Mucosa of rectum (tissue), 2 donors: ENCODE data around the gene AGAP2.

ENCODE experiments used
- H3K27ac ChIP-seq, 2 donors: one replicate each; pipeline ENCODE4 v1.7.0; 2013; ENCODE audit warnings: inconsistent platforms in 2 of 2, low read depth in 2 of 2, low read length in 2 of 2
- H3K27me3 ChIP-seq, 2 donors: one replicate each; pipeline ENCODE4 v1.7.0; 2013; ENCODE audit warnings: low read length in 2 of 2; ENCODE audit not compliant: control insufficient read depth in 2 of 2, insufficient read depth in 2 of 2
- H3K36me3 ChIP-seq, 2 donors: one replicate each; pipeline ENCODE4 v1.7.0; 2013; ENCODE audit warnings: low read length in 2 of 2; ENCODE audit not compliant: control insufficient read depth in 2 of 2, insufficient read depth in 2 of 2
- H3K4me1 ChIP-seq, 2 donors: one replicate each; pipeline ENCODE4 v1.7.0; 2013; ENCODE audit warnings: low read length in 2 of 2, mild to moderate bottlenecking in 1 of 2; ENCODE audit not compliant: control insufficient read depth in 2 of 2, insufficient read depth in 2 of 2
- H3K4me3 ChIP-seq, 2 donors: one replicate each; pipeline ENCODE4 v1.7.0; 2013; ENCODE audit warnings: low read length in 2 of 2
- H3K9ac ChIP-seq, 2 donors: one replicate each; pipeline ENCODE4 v1.7.0; 2013; ENCODE audit warnings: low read length in 2 of 2, low read depth in 1 of 2, mild to moderate bottlenecking in 1 of 2
- H3K9me3 ChIP-seq, 2 donors: one replicate each; pipeline ENCODE4 v1.7.0; 2013; ENCODE audit warnings: low read length in 2 of 2; ENCODE audit not compliant: control insufficient read depth in 2 of 2
- donor health status: healthy.
- donor health status: Normal muscosa, but diverticular disease.

AGAP2 gene

DNA sequence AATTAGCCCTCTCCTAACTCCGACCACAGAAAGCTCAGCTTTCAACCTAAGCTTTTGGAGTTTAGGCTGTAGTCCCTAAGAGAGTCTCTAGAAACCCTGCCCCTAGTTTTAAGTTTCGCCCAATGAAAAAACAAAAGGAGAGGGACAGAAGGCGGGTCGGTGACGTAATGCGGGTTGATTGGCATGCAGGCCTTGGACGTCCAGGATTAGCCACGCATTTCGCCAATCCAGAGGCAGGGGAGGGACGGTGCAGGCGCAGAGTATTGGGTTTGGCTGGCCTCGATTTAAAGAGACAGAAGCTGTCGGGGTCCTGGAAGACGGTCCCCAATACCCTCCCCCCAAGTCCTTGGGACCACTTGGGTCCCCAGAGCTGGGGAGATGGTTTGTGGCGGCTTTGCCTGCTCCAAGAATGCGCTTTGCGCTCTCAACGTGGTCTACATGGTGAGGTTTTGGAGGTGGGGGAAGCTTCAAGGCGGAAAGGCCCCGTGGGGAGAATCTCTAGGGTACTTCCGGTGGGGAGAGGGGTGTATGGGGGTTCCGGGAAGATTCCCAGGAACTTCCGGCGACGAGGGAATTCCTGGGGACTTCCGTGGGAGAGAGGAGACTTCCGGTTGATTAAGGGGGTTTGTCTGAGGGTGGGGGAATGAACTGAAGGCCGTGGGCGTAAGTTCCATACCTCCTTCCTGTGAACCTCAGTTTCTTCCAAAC lies 6.4 kb upstream of the AGAP2 start, which contains the start of gene TSPAN31:
TSS of gene TSPAN31 (plus strand) at position 263 of the 708 bp plus-strand sequence. CDS start at position 379, 116 bp downstream.
- H3K27ac ChIP-seq = peak within 1 kb of the TSS; percentile 91 to 93
- peak within 1 kb of the TSS; percentile 81 to 98 for H3K4me3 ChIP-seq
- peaks cover 0 to 17% of the 10 kb centered on the region in 2 donors for H3K27me3 ChIP-seq
- H3K9me3 ChIP-seq = no peaks in the 10 kb centered on the region
- peaks cover 14 to 16% of the 10 kb centered on the region in 2 donors for H3K4me1 ChIP-seq
- H3K9ac ChIP-seq = peak within 1 kb of the TSS; percentile 92 to 100
- H3K36me3 ChIP-seq = peaks cover 20 to 26% of the 10 kb centered on the region in 2 donors

DNA sequence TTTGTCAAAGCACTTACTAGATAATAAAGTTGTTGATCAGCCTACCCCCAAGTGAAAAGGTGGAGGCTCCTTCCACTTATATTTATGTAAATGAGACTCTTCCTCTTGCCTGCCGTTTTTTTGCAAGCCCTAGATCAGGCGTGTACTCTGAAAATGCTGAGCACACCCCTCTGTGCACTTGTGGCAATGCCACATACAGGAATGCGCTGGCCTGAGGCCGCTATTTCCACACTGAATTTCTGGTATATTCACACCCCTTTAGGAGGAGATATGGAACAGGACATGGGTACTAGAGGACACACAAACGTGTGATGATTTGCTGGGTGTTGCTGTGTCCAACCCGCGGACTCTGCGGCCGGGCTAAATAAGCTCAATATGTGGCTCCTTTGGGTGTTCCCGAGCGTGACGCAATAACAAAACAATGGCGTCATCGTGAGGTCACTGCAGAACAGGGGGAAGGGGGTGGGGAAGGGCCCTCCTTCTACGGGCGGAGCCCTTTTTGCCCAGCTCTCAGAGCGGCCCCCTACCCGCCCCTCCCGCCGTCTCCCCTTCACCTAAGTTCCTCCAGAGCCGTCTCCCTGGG lies 5.7 kb upstream of the AGAP2 start:
- no peaks in the 10 kb centered on the region for H3K9me3 ChIP-seq
- H3K9ac ChIP-seq = peak overlapping the region; percentile 92 to 100
- H3K4me3 ChIP-seq = peak overlapping the region; percentile 81 to 98
- peaks cover 19 to 20% of the 10 kb centered on the region in 2 donors for H3K36me3 ChIP-seq
- H3K4me1 ChIP-seq = peaks cover 14 to 16% of the 10 kb centered on the region in 2 donors
- H3K27me3 ChIP-seq = peaks cover 3 to 23% of the 10 kb centered on the region in 2 donors
- H3K27ac ChIP-seq = peak overlapping the region; percentile 91 to 93

DNA sequence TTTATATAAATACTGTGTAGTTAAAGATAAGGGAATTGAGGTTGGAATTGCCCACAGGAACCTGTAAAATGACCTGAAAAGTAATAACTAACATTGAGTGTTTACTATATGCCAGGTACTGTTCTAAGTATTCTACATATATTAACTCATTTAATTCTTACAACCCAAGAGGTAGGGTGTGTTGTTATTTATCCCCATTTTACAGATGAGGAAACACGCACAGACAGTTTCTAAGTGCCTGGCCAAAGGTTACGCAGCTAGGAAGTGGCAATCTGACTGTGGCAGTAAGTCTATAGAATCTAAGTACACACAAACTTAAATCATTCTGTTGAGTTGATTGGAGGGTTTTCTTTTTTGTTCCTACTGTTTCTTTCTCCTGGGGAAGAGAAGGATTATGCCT lies 5.2 kb upstream of the AGAP2 start:
- Histone ChIP-seq H3K36me3 (peaks cover 14 to 15% of the 10 kb centered on the region in 2 donors), H3K27me3 (peaks cover 6 to 28% of the 10 kb centered on the region in 2 donors), H3K9ac (no peak overlapping the region), H3K9me3 (no peaks in the 10 kb centered on the region), H3K27ac (no peak overlapping the region), H3K4me1 (peaks cover 14 to 16% of the 10 kb centered on the region in 2 donors), H3K4me3 (peak overlapping the region in 1 of 2 donors; percentile 98)

DNA sequence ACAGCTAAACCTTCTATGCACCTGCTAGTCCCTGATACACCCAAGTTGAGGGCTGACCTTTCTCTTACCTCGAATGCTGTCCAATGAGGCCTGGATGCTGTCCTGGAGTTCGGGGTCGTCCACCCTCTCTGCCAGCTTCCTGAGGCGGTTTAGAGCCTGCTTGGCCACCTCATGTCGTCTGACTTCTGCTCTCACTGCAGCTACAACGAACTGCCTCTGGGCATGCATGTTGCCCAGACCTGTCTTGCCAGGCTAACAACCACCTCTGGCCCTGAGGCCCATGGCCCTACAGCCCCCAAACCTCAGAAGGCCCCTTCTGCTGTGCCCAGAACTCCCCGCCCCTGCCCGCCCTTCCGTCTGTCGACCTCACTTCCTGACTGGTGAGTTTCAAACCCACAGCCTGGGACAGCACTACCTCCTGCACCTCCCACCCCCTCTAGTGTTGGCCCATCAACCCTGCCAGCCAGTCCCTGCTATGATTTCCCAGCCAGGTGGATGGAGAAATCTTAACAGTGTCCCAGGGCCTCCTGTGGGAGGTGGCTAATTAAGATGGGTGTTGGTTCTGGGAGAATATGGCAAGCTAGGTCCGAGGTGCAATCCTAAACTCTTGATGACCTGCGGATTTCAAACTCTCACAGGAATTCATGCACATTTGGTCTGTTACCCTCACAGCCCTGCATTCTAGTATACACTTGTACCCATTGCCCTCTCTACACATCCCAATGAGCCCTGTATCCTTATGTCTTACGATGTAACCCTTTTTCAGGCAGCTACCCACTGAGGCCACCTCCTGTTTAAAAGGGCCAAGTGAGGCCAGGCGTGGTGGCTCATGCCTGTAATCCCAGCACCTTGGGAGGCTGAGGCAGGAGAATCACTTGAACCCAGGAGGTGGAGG lies 3.5 kb upstream of the AGAP2 start:
- Histone ChIP-seq H3K4me1 (peaks cover 16% of the 10 kb centered on the region in 2 donors), H3K27ac (peak overlapping the region; percentile 43 to 45), H3K9me3 (no peaks in the 10 kb centered on the region), H3K36me3 (peaks cover 4 to 5% of the 10 kb centered on the region in 2 donors), H3K4me3 (peak overlapping the region; percentile 44 to 80), H3K9ac (peak overlapping the region; percentile 5 to 27), H3K27me3 (peaks cover 8 to 32% of the 10 kb centered on the region in 2 donors)

DNA sequence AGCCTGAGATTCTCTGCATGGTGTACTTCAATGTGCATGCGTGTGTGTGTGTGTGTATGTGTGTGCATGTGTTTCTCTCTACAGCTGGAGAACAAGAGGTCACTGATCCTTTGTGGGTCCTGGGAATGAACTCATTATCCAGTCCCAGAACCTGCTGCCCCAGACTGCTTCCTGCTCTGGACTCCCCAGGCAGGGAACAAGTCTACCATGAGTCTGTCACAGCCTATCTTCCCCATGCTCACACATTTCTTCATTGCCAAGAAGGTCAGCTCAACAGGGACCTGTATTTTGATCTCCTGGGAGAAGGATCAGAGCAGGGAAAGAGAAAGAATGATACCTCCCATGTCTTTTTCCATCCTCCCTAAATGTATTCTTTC lies 2.9 kb upstream of the AGAP2 start:
- peaks cover 14 to 36% of the 10 kb centered on the region in 2 donors for H3K27me3 ChIP-seq
- H3K4me1 ChIP-seq = peaks cover 16 to 17% of the 10 kb centered on the region in 2 donors
- peak overlapping the region; percentile 5 to 27 for H3K9ac ChIP-seq

DNA sequence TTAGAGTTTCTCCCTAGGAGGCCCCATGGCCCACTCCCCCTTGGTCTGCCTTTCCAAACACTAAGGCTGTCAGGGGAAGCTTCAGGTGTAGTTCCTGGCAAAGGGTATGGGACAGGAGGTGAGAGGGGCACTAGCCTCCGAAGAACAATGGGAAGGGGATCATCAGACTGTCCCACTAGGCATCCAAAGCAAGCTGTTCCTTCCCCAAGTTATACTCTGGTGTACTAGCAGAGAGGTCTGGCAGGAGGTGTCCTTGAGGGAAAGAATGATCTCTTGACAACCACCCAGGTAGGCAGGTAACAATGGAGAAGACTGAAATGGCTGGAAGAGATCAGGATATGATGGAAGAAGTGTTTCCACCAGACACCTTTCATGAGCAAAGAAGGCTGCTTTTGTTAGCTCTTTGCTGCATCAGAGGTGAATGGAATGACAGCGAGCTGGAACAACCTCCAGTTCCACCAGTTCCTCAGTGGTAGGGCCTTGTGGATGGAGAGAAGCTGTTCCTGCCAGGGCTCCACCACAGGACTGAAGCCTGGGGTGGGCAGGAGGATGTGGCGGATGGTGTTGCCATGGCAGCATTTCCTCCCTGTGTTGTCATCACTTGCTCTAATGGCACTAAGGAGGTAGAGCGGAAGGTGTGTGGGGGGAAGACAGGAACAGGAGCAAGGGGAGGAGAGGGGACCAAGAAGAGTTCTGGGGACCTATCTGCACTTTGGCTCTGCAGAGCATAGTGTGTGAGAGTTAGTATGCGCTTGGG lies 2.3 kb upstream of the AGAP2 start:
- H3K4me1 ChIP-seq = peaks cover 15 to 17% of the 10 kb centered on the region in 2 donors
- H3K36me3 ChIP-seq = no peaks in the 10 kb centered on the region
- peak overlapping the region in 1 of 2 donors; percentile 80 for H3K4me3 ChIP-seq
- no peak overlapping the region for H3K27ac ChIP-seq
- no peak overlapping the region for H3K9ac ChIP-seq
- H3K27me3 ChIP-seq = peaks cover 17 to 42% of the 10 kb centered on the region in 2 donors
- H3K9me3 ChIP-seq = no peaks in the 10 kb centered on the region

More for the DNA sequence above, 2.9 kb upstream of the AGAP2 start:
- no peaks in the 10 kb centered on the region for H3K36me3 ChIP-seq
- H3K27ac ChIP-seq = peak overlapping the region in 1 of 2 donors; percentile 45
- H3K9me3 ChIP-seq = no peaks in the 10 kb centered on the region
- peak overlapping the region; percentile 44 to 80 for H3K4me3 ChIP-seq

DNA sequence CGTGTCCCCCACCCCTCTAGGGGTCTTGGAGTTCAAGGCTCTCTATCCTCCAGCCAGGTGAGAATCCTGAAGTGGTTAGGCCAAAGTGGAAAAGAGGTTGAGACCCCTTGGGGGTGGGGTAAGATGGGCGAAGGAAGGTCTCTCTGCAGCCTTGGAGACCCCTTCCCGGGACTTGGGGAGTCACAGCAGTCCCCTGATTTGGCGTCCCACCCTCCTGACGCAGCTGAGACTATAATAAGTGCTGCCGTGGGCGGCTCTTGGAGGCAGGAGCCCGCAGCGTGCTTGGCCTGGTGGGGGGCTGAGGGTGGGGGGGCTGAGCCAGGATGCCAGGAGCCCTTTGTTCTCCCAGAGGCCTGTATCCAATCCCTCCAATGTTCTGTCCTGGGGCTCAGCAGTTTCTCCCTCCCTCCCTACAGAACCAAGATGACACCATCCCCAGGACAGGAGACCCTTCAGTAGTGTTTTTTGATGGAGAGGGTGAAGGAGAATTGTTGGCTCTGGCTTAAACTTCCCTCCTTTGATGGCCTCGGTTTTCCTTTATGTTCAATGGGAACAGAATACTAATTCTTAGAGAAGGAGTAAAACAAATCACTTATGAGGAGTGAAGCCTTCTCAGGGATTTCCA lies 1.5 kb upstream of the AGAP2 start:
- H3K9me3 ChIP-seq = no peaks in the 10 kb centered on the region
- H3K4me3 ChIP-seq = no peak overlapping the region
- no peak overlapping the region for H3K9ac ChIP-seq
- peaks cover 10 to 11% of the 10 kb centered on the region in 2 donors for H3K4me1 ChIP-seq
- no peaks in the 10 kb centered on the region for H3K36me3 ChIP-seq
- no peak overlapping the region for H3K27ac ChIP-seq
- peaks cover 24 to 50% of the 10 kb centered on the region in 2 donors for H3K27me3 ChIP-seq

DNA sequence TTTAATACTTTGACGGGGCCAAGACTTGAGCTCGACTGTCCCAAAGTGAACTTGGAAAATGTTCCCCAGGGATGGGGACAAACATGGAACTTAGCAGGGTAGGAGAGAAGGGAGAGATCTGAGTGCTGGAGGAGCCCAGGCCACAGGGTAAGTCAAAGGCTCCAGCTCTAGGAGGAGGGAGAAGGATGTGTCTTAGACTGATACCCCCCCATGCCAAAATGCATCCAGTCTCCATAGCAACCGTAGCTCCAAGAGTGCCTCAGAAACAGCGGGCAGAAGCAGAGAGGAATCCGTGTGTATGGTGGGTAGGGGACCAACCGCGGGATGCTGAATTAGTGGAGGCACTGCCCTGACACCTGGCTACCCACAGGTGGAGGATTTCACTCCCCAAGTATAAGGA lies 845 bp upstream of the AGAP2 start:
- no peak overlapping the region for H3K4me3 ChIP-seq
- H3K9ac ChIP-seq = no peak overlapping the region
- no peaks in the 10 kb centered on the region for H3K36me3 ChIP-seq
- H3K9me3 ChIP-seq = no peaks in the 10 kb centered on the region
- peaks cover 8 to 11% of the 10 kb centered on the region in 2 donors for H3K4me1 ChIP-seq
- H3K27me3 ChIP-seq = peaks cover 29 to 54% of the 10 kb centered on the region in 2 donors
- H3K27ac ChIP-seq = no peak overlapping the region
